Measurements from ENCODE around the gene ZGPAT. TPM values are rescaled to one million over a fixed set of nuclear protein-coding genes. Genes with fewer than 3 reads are reported as not detected.
"Not testable (repeated sequence)": the region's sequence is repeated elsewhere in the genome, so short reads cannot be mapped to it uniquely, and the experiment has no call there.

Gene ZGPAT
- 16.7 TPM for total RNA-seq
- long read RNA-seq, transcript ZGPAT-202 (7 exons, 1,871 nt), result major isoform, 22 of 34 reads
- long read RNA-seq, partial matches to known transcripts, result 1 of 34 reads
- long read RNA-seq, other reads (novel, unspliced or antisense), result 5 of 34 reads

- intact Hi-C loops (cut with DNase I), result loop anchor here (2.0 kb wide), 1 partner anchor 49 kb away; the partner anchor contains the start of gene RTEL1
- DNase-seq (ENCODE audit: low spot score), result peak; percentile 96
Observed at GRCh38 chr20:63707558-63708300, at the start of gene ZGPAT, which contains the start of gene ARFRP1. ZGPAT (plus strand) TSS chr20:63708039; CDS start chr20:63708581, 542 bp downstream. ARFRP1 (minus strand) TSS chr20:63707976; CDS start chr20:63707091, 885 bp downstream.

- intact Hi-C loops (cut with DNase I), result loop anchor here (1.0 to 2.0 kb wide), 2 partner anchors 32 to 50 kb away; partner anchors contain the start of gene ZGPAT
- DNase-seq (ENCODE audit: low spot score), result no peak
Observed at GRCh38 chr20:63658749-63659187, 49.1 kb upstream of the ZGPAT start.

GRCh38 chr20:63659370-63659769 is 48.5 kb upstream of the ZGPAT start:
- DNase-seq (ENCODE audit: low spot score), result no peak
- intact Hi-C loops (cut with DNase I), result loop anchor here (2.0 kb wide), 1 partner anchor 49 kb away; the partner anchor contains the start of gene ZGPAT

- intact Hi-C loops (cut with DNase I); DNase-seq (ENCODE audit: low spot score): not testable (repeated sequence)
Observed at GRCh38 chr20:63660174-63660573, 47.7 kb upstream of the ZGPAT start.

GRCh38 chr20:63660622-63661021 is 47.2 kb upstream of the ZGPAT start:
- DNase-seq (ENCODE audit: low spot score), result no peak
- intact Hi-C loops (cut with DNase I), result no loop called here

GRCh38 chr20:63661108-63661507 is 46.7 kb upstream of the ZGPAT start:
- intact Hi-C loops (cut with DNase I), result no loop called here
- DNase-seq (ENCODE audit: low spot score), result no peak

GRCh38 chr20:63661959-63662812 is 45.7 kb upstream of the ZGPAT start:
- intact Hi-C loops (cut with DNase I), result no loop called here
- DNase-seq (ENCODE audit: low spot score), result no peak

- intact Hi-C loops (cut with DNase I), result no loop called here
Observed at GRCh38 chr20:63662813-63663189, 45.0 kb upstream of the ZGPAT start.

GRCh38 chr20:63663332-63664066 is 44.3 kb upstream of the ZGPAT start:
- intact Hi-C loops (cut with DNase I), result no loop called here

More at GRCh38 chr20:63662813-63663189, 45.0 kb upstream of the ZGPAT start:
- no peak for DNase-seq (ENCODE audit: low spot score)

GRCh38 chr20:63664143-63664851 is 43.5 kb upstream of the ZGPAT start:
- no peak for DNase-seq (ENCODE audit: low spot score)
- intact Hi-C loops (cut with DNase I), result no loop called here

More at GRCh38 chr20:63663332-63664066, 44.3 kb upstream of the ZGPAT start:
- no peak for DNase-seq (ENCODE audit: low spot score)

GRCh38 chr20:63664861-63665594 is 42.8 kb upstream of the ZGPAT start:
- no peak for DNase-seq (ENCODE audit: low spot score)
- intact Hi-C loops (cut with DNase I), result no loop called here

- DNase-seq (ENCODE audit: low spot score), result no peak
Observed at GRCh38 chr20:63665708-63666107, 42.1 kb upstream of the ZGPAT start.

GRCh38 chr20:63667858-63668257 is 40.0 kb upstream of the ZGPAT start:
- intact Hi-C loops (cut with DNase I), result no loop called here
- DNase-seq (ENCODE audit: low spot score), result no peak

More at GRCh38 chr20:63665708-63666107, 42.1 kb upstream of the ZGPAT start:
- intact Hi-C loops (cut with DNase I), result no loop called here

GRCh38 chr20:63668351-63668750 is 39.5 kb upstream of the ZGPAT start:
- intact Hi-C loops (cut with DNase I), result no loop called here
- DNase-seq (ENCODE audit: low spot score), result no peak

GRCh38 chr20:63671695-63672094 is 36.1 kb upstream of the ZGPAT start:
- DNase-seq (ENCODE audit: low spot score); intact Hi-C loops (cut with DNase I): not testable (repeated sequence)

- DNase-seq (ENCODE audit: low spot score), result no peak
- intact Hi-C loops (cut with DNase I), result no loop called here
Observed at GRCh38 chr20:63672666-63673065, 35.2 kb upstream of the ZGPAT start.

GRCh38 chr20:63673951-63674350 is 33.9 kb upstream of the ZGPAT start:
- no peak for DNase-seq (ENCODE audit: low spot score)
- intact Hi-C loops (cut with DNase I), result no loop called here
